Fibroblast of villous mesenchyme (primary cell): ENCODE measurements around the gene UCN. TPM values are rescaled to one million over a fixed set of nuclear protein-coding genes. Genes with fewer than 3 reads are reported as not detected.
"Not testable (repeated sequence)": the region's sequence is repeated elsewhere in the genome, so short reads cannot be mapped to it uniquely, and the experiment has no call there.

ENCODE experiments used
- DNase-seq: peaks from one replicate; pipeline ENCODE4 v3.0.0-alpha.2; 2010; ENCODE audit warnings: low read depth
- H3K4me3 ChIP-seq: 2 replicates; pipeline ENCODE4 v1.5.1; 2011; ENCODE audit warnings: low read depth, mild to moderate bottlenecking, low read length
- total RNA-seq: library from RNA; depleted of rRNA; stranded (reverse); fragments of >200 nt; gene quantifications from 2 replicates; pipeline ENCODE4 v1.2.3, GENCODE V29; 2012
- TF ChIP-seq, protein P1 (sequence below): IDR thresholded peaks from 2 replicates; pipeline ENCODE4 v1.5.1; 2012; ENCODE audit warnings: low read depth, mild to moderate bottlenecking, low read length; ENCODE audit not compliant: insufficient read depth

The UCN gene
- total RNA-seq, 1 donor = 0.43 TPM

DNA sequence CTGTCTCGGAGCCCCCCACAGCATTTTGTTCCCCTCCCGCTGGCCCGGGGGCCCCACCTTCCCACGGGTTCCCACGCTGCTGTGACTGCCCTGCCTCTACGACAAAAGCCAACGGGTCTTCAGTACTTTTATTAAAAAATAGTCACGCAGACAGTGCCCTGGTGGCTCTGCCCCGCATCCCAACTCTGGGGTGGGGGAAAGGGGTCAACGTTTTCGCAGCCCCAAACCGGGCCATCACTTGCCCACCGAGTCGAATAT is 1.0 kb downstream of the UCN start:
- DNase-seq = no peak
- TF ChIP-seq, protein P1, sequence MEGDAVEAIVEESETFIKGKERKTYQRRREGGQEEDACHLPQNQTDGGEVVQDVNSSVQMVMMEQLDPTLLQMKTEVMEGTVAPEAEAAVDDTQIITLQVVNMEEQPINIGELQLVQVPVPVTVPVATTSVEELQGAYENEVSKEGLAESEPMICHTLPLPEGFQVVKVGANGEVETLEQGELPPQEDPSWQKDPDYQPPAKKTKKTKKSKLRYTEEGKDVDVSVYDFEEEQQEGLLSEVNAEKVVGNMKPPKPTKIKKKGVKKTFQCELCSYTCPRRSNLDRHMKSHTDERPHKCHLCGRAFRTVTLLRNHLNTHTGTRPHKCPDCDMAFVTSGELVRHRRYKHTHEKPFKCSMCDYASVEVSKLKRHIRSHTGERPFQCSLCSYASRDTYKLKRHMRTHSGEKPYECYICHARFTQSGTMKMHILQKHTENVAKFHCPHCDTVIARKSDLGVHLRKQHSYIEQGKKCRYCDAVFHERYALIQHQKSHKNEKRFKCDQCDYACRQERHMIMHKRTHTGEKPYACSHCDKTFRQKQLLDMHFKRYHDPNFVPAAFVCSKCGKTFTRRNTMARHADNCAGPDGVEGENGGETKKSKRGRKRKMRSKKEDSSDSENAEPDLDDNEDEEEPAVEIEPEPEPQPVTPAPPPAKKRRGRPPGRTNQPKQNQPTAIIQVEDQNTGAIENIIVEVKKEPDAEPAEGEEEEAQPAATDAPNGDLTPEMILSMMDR = no peak
- H3K4me3 ChIP-seq = no peak overlapping the region

GRCh38 chr2:27306573-27307286 is 1.5 kb downstream of the UCN start:
- no peak overlapping the region for H3K4me3 ChIP-seq
- TF ChIP-seq, protein P1 = no peak
- DNase-seq = no peak

GRCh38 chr2:27306136-27306535 is 2.1 kb downstream of the UCN start:
- DNase-seq = no peak
- H3K4me3 ChIP-seq = no peak overlapping the region
- TF ChIP-seq, protein P1 = no peak

DNA sequence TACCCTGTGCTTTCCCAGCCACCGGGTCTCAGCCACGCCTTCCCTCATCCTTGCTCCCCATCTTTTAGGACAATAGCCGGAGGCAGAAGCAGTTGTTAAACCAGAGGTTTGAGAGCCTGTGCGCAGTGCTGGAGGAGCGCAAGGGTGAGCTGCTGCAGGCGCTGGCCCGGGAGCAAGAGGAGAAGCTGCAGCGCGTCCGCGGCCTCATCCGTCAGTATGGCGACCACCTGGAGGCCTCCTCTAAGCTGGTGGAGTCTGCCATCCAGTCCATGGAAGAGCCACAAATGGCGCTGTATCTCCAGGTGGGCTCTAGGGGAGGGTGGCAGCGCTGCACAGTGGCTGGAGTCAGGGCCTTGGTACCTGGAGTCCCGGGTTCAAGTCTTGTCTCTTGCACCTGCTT is 2.7 kb downstream of the UCN start:
- no peak for DNase-seq
- TF ChIP-seq, protein P1 = no peak
- H3K4me3 ChIP-seq = no peak overlapping the region

DNA sequence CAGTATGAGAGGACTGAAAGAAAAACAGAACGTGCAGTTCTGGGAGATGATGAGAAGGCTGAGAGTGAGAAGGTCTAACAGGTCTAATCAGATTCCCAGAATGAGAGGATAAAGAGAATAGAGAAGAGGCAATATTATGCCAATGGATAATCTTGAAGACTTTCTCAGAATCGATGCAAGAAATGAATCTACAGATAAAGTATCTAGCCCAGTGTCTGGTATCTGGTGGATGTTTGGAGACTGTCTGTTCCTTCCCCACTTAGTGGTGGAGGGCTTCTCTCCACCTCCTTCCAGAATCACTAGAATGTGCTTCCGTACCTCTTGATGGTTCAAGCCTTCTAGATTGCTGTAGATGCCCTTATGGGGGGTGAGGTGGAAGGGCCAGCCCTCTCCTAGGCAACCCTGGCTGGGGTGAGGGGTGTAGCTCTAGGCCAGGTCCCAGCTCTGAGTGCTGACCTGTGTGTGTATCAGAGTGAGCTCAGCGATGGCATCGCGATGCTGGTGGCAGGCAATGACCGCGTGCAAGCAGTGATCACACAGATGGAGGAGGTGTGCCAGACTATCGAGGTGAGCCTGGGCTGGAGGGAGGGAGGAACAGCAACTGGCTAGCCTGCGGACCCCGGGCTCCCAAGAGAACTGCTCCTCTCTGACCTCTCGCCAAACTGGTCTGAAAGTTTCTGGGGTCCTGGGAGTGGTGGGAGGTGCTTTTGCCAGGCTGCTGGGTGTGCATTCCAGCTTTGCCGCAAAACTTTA is 3.6 kb downstream of the UCN start:
- DNase-seq = no peak
- H3K4me3 ChIP-seq = no peak overlapping the region
- TF ChIP-seq, protein P1 = no peak

DNA sequence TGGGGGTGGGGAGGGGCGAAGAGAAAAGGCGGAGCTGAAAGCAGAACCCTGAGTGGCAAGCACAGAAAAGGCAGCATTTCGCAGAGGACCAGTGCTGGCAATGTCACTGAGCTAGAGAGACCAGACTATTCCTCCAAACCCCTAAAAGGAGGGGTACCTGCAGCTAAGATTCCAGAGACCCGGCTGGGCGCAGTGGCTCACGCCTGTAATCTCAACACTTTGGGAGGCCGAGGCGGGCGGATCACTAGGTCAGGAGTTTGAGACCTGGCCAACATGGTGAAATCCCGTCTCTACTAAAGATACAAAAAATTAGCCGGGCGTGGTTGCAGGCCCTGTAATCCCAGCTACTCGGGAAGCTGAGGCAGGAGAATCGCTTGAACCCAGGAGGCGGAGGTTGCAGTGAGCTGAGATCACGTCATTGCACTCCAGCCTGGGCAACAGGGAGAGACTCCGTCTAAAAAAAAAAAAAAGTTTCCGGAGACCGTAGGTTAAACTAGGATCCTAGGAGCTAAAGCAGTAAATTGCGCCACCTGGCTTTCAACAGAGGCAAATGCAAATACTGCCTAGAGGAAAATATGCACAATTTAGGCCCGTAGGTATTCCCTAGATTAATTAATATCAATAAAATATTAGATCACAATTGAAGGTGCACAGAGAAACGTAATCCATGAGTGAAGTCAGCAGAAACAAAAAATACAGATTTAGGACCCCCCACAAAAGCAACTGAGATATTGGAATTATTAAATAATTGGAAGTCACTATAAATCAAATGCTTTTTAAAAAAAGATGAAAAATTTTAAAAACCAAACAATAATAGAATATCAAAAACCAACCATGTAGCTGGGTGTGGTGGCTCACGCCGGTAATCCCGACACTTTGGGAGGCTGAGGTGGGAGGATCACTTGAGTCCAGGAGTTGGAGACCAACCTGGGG is 4.9 kb downstream of the UCN start:
- H3K4me3 ChIP-seq = peak overlapping the region; percentile 36
- TF ChIP-seq, protein P1 = peak; percentile 81
- DNase-seq = peak; percentile 82

- not testable (repeated sequence) for DNase-seq, H3K4me3 ChIP-seq
These were observed 7.6 kb downstream of the UCN start for GRCh38 chr2:27300606-27301005.
